Astrocyte (in vitro differentiated cells and primary cell): Measurements from ENCODE around the gene USP3. TPM values are rescaled to one million over a fixed set of nuclear protein-coding genes. Genes with fewer than 3 reads are reported as not detected.
A peak's percentile ranks its signal among the peaks of the same experiment; 100 is the strongest.

Source experiments
- DNase-seq: peaks from one replicate; pipeline ENCODE4 v3.0.0-alpha.2; 2010; ENCODE audit warnings: low read depth
- FAIRE-seq: peaks from 2 replicates; lab custom pipeline; 2011; peaks lifted over from hg19 to GRCh38; lab: Jason Lieb, UNC
- H2AFZ ChIP-seq: 2 replicates; pipeline ENCODE4 v1.6.0; 2012; ENCODE audit warnings: low read depth, low read length, inconsistent platforms
- H3K27ac ChIP-seq: 2 replicates; pipeline ENCODE4 v1.5.1; 2011; ENCODE audit warnings: low read depth, low read length, inconsistent platforms
- H3K27me3 ChIP-seq: 2 replicates; pipeline ENCODE4 v1.6.0; 2011; ENCODE audit warnings: low read length, inconsistent platforms; ENCODE audit not compliant: insufficient read depth
- H3K36me3 ChIP-seq: 2 replicates; pipeline ENCODE4 v1.5.1; 2011; ENCODE audit warnings: low read length, inconsistent platforms; ENCODE audit not compliant: insufficient read depth
- H3K4me1 ChIP-seq: 2 replicates; pipeline ENCODE4 v1.5.1; 2011; ENCODE audit warnings: low read length, inconsistent platforms; ENCODE audit not compliant: insufficient read depth
- H3K4me2 ChIP-seq: 2 replicates; pipeline ENCODE4 v1.6.0; 2012; ENCODE audit warnings: low read length, inconsistent platforms
- H3K4me3 ChIP-seq: 2 replicates; pipeline ENCODE4 v1.5.1; 2011; ENCODE audit warnings: low read depth, mild to moderate bottlenecking, low read length, inconsistent platforms; ENCODE audit not compliant: insufficient read depth
- H3K79me2 ChIP-seq: 2 replicates; pipeline ENCODE4 v1.6.0; 2012; ENCODE audit warnings: mild to moderate bottlenecking, low read length, inconsistent platforms; ENCODE audit not compliant: insufficient read depth
- H3K9ac ChIP-seq: 2 replicates; pipeline ENCODE4 v1.6.0; 2012; ENCODE audit warnings: mild to moderate bottlenecking, low read length, inconsistent platforms
- H3K9me3 ChIP-seq: 2 replicates; pipeline ENCODE4 v1.5.1; 2012; ENCODE audit warnings: low read depth, mild to moderate bottlenecking, low read length, inconsistent platforms; ENCODE audit not compliant: insufficient read depth
- H4K20me1 ChIP-seq: 2 replicates; pipeline ENCODE4 v1.6.0; 2012; ENCODE audit warnings: low read length, inconsistent platforms; ENCODE audit not compliant: insufficient read depth
- H3K27ac Mint-ChIP-seq: one replicate; pipeline ENCODE4 v1.8.0; 2021; ENCODE audit warnings: mild to moderate bottlenecking, mixed read lengths; ENCODE audit not compliant: unreplicated experiment
- H3K27me3 Mint-ChIP-seq: one replicate; pipeline ENCODE4 v1.8.0; 2021; ENCODE audit warnings: low read depth, mixed read lengths; ENCODE audit not compliant: unreplicated experiment
- H3K36me3 Mint-ChIP-seq: one replicate; pipeline ENCODE4 v1.8.0; 2021; ENCODE audit warnings: low read depth, mixed read lengths; ENCODE audit not compliant: unreplicated experiment
- H3K4me1 Mint-ChIP-seq: one replicate; pipeline ENCODE4 v1.8.0; 2021; ENCODE audit warnings: low read depth, mixed read lengths; ENCODE audit not compliant: unreplicated experiment
- H3K4me3 Mint-ChIP-seq: one replicate; pipeline ENCODE4 v1.8.0; 2021; ENCODE audit warnings: mild to moderate bottlenecking, moderate library complexity, mixed read lengths; ENCODE audit not compliant: unreplicated experiment
- H3K9me3 Mint-ChIP-seq: one replicate; pipeline ENCODE4 v1.8.0; 2021; ENCODE audit warnings: mild to moderate bottlenecking, mixed read lengths; ENCODE audit not compliant: unreplicated experiment
- CTCF ChIP-seq: IDR thresholded peaks from 2 replicates; pipeline ENCODE4 v1.5.1; 2011; ENCODE audit warnings: low read depth, mild to moderate bottlenecking, inconsistent platforms, low read length, moderate library complexity; ENCODE audit not compliant: insufficient read depth
- EZH2 ChIP-seq: IDR thresholded peaks from 2 replicates; pipeline ENCODE4 v1.6.1; 2012; ENCODE audit warnings: mild to moderate bottlenecking, low read length, inconsistent platforms; ENCODE audit not compliant: insufficient read depth
- total RNA-seq: library from RNA; stranded (reverse); gene quantifications from 2 replicates; pipeline ENCODE4 v1.2.1, GENCODE V29; 2021

USP3 gene
- total RNA-seq, 1 donor from 2014 or later, result 38.1 TPM

GRCh38 chr15:63481105-63481810 lies 23.1 kb upstream of the USP3 start:
- no peaks in the 10 kb centered on the region for H3K79me2 ChIP-seq
- H3K4me3 ChIP-seq, result no peak overlapping the region
- Mint-ChIP-seq H3K36me3 (no peaks in the 10 kb centered on the region), H3K27ac (peak overlapping the region; percentile 93), H3K27me3 (no peaks in the 10 kb centered on the region), H3K9me3 (no peaks in the 10 kb centered on the region), H3K4me1 (peaks cover 36% of the 10 kb centered on the region), H3K4me3 (no peak overlapping the region)
- no peaks in the 10 kb centered on the region for H4K20me1 ChIP-seq
- H3K4me2 ChIP-seq, result no peak overlapping the region
- peak; percentile 18 for DNase-seq
- TF ChIP-seq CTCF, result no peak
- TF ChIP-seq EZH2, result no peak
- H3K9ac ChIP-seq, result no peak overlapping the region
- no peaks in the 10 kb centered on the region for H3K36me3 ChIP-seq
- no peak for FAIRE-seq
- H3K9me3 ChIP-seq, result no peaks in the 10 kb centered on the region
- H2AFZ ChIP-seq, result no peak overlapping the region
- H3K27me3 ChIP-seq, result no peaks in the 10 kb centered on the region
- H3K4me1 ChIP-seq, result peaks cover 30% of the 10 kb centered on the region
- no peak overlapping the region for H3K27ac ChIP-seq

GRCh38 chr15:63482874-63483323 lies 21.5 kb upstream of the USP3 start:
- DNase-seq, result no peak
- H3K4me1 Mint-ChIP-seq, result peaks cover 34% of the 10 kb centered on the region
- H3K27me3 ChIP-seq, result no peaks in the 10 kb centered on the region
- no peak overlapping the region for H3K9ac ChIP-seq
- no peak overlapping the region for H3K27ac ChIP-seq
- H3K4me1 ChIP-seq, result peaks cover 26% of the 10 kb centered on the region
- FAIRE-seq, result no peak
- no peaks in the 10 kb centered on the region for H3K9me3 Mint-ChIP-seq
- no peaks in the 10 kb centered on the region for H3K36me3 Mint-ChIP-seq
- H3K9me3 ChIP-seq, result no peaks in the 10 kb centered on the region
- TF ChIP-seq EZH2 (no peak), CTCF (no peak)
- H2AFZ ChIP-seq, result no peak overlapping the region
- no peaks in the 10 kb centered on the region for H4K20me1 ChIP-seq
- H3K27me3 Mint-ChIP-seq, result peaks cover 2% of the 10 kb centered on the region
- H3K27ac Mint-ChIP-seq, result no peak overlapping the region
- no peak overlapping the region for H3K4me3 Mint-ChIP-seq
- no peak overlapping the region for H3K4me2 ChIP-seq
- H3K4me3 ChIP-seq, result no peak overlapping the region
- no peaks in the 10 kb centered on the region for H3K79me2 ChIP-seq
- no peaks in the 10 kb centered on the region for H3K36me3 ChIP-seq
